GM19467 (cell line): ENCODE data around the gene ANKRD10.
"Not testable (repeated sequence)": the region's sequence is repeated elsewhere in the genome, so short reads cannot be mapped to it uniquely, and the experiment has no call there.

Source experiments
- ATAC-seq: cut with Tn5 transposase; IDR thresholded peaks from one replicate; pipeline ENCODE4 v1.9.1; 2021; ENCODE audit warnings: mild to moderate bottlenecking, moderate library complexity; ENCODE audit not compliant: unreplicated experiment

ANKRD10 gene

GRCh38 chr13:110867380-110867779, 47.5 kb downstream of the ANKRD10 start:
- ATAC-seq = no peak

DNA sequence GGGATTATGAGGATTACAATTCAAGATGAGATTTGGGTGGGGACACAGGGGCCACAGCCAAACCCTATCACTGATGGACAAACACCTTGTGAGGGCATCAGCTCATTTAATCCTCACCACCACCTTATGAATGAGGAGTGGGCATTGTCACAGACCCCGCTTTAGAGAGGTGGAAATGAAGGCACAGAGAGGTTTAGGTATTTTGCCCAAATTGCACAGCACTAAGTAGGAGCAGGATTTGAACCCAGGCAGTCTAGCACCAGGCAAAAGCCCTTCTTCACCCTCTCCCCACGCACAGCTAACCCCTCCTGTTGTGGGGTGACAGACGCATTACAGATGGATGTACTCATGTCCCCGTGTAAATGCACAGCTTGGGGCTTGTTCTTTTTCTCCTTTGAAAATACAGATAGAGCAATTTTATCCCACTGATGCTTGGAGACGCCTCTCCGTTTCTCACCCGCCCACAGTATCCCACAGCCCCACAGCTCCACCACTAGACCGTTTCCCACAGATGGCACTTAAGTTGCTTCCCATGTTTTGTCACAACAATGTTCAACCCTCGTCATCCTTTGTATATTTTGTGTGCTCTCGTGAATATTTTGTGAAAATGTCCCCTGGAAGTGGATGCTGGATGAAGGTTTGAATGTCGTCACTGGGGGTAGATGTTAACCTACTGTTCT, 48.2 kb downstream of the ANKRD10 start:
- ATAC-seq = no peak

DNA sequence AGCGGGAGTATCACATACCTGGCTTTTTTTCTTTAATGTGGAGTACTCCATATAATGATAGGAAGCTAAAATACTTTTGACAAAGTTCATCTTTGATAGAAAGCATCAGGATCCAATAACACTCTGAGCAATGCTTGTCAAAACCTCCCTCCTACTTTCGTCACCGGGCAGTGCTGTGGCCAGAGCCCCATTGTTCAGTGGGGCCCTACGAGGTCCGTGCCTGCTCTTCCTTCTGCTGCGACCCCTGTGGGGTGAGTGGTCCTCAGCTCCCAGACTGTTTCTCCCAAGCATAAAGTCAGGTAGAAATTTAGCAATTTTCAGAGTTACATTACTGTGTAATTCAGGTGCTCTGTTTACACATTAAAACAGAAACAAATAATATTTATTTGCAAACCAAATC, 51.2 kb downstream of the ANKRD10 start:
- ATAC-seq = no peak

- no peak for ATAC-seq
Observed at GRCh38 chr13:110860983-110861382, 53.9 kb downstream of the ANKRD10 start.

GRCh38 chr13:110856942-110857835, 57.7 kb downstream of the ANKRD10 start:
- no peak for ATAC-seq

DNA sequence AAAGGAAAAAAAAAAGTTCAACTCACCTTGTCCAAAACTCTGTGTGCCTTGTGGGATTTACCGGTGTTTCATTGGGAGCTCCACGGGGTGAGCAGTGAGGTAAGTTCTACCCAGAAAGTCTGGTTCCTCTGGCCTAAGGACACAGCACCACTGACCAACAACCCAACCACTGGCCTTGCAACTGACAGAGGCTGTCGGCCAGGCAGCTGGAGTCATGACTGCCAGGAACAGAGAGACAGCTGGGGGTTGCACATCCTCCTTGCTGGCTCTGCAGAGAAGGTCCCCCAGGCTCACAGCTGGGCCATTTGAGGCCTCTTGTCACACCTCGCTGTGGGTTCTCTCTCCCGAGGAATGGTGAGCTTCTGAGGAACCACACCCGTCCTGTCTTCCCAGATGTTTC, 59.5 kb downstream of the ANKRD10 start:
- no peak for ATAC-seq

GRCh38 chr13:110854866-110855265, 60.0 kb downstream of the ANKRD10 start:
- no peak for ATAC-seq

GRCh38 chr13:110853235-110853721, 61.6 kb downstream of the ANKRD10 start:
- ATAC-seq = no peak

- no peak for ATAC-seq
Observed at GRCh38 chr13:110850840-110851239, 64.0 kb downstream of the ANKRD10 start.

DNA sequence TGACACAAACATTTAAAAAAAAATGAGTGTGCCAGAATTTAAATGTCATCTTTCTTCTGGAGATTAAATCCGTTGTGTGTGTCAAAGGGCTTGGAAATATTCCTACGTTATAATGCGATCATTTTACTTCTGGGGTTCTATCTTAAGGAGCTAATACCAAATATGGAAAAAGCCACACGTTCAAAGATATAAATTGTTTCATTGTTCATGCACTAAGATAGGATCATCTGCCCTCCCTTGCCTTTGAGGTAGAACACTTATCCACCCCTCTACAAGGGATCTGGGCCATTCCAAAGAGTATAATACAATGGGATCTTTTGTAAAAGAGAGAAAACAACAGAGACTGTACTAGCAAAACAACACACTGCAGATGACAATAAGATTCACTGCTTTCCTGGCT, 64.9 kb downstream of the ANKRD10 start:
- ATAC-seq = no peak

GRCh38 chr13:110845520-110845919, 69.3 kb downstream of the ANKRD10 start:
- no peak for ATAC-seq

- ATAC-seq = no peak
Observed at GRCh38 chr13:110841846-110842245, 73.0 kb downstream of the ANKRD10 start.

- no peak for ATAC-seq
Observed at GRCh38 chr13:110841406-110841805, 73.5 kb downstream of the ANKRD10 start.

DNA sequence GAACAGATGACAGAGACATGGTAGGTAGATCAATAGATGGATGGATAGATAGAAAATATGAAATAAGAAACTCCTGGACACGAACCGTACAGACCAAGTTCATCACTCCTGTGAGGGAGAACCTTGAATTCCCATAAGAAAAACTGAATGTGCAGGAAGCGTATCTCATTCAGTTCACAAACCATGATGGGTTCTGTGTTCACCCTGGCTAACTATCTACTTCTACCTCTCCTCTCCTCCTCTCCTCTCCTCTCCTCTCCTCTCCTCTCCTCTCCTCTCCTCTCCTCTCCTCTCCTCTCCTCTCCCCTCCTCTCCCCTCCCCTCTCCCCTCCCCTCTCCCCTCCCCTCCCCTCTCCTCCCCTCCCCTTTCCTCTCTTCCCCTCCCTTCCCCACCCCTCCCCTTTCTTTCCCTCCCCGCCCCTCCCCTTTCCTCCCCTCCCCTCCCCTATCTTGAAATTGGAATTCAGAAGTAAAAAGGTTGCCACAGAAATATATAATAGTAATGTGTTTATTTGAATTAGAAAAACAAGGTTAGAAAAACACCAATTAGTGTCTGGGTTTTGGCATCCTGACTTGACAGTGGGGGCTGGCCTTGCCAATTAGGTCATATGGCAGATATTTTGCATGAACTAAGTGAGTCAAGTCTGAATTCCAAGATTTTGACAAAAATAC, 75.9 kb downstream of the ANKRD10 start:
- ATAC-seq = no peak

DNA sequence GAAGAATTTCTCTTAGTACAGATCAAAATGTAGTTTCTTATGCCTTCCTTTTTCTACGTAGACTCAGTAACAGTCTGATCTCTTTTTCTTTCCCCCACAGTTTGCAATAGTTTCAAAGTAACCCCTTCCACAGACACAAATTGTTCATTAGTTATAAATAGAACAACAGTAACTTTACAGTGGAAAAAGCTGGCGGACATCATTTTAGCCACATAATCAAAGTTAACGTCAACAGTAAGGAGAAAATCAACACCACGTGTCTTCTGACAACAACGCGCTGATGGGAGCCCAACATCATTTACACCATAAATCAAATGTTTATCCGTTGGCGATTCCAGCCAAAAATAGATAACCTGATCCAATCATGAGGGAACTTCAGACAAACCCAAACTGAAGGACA, 76.8 kb downstream of the ANKRD10 start:
- no peak for ATAC-seq

DNA sequence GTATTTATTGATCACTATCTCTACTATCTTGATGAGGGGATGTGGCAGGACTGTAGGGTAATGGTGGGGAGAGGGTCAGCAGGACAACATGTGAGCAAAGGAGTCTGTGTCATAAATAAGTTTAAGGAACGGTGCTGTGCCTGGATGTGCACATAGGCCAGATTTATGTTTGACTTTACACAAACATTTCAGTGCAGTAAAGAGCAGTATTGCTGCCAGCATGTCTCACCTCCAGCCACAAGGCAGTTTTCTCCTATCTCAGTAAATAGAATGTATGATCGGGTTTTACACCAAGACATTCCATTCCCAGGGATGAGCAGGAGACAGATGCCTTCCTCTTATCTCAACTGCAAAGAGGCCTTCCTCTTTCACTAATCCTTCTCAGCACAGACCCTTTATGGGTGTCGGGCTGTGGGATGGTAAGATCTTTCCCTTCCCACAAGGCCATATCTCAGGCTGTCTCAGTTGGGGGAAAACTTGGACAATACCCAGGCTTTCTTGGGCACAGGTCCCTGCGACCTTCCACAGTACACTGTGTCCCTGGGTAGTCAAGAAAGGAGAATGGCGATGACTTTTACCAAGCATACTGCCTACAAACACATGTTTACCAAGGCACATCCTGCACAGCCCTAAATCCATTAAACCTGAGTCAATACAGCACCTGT, 77.3 kb downstream of the ANKRD10 start:
- ATAC-seq = not testable (repeated sequence)

- ATAC-seq = no peak
Observed at GRCh38 chr13:110836605-110836903, 78.3 kb downstream of the ANKRD10 start.

DNA sequence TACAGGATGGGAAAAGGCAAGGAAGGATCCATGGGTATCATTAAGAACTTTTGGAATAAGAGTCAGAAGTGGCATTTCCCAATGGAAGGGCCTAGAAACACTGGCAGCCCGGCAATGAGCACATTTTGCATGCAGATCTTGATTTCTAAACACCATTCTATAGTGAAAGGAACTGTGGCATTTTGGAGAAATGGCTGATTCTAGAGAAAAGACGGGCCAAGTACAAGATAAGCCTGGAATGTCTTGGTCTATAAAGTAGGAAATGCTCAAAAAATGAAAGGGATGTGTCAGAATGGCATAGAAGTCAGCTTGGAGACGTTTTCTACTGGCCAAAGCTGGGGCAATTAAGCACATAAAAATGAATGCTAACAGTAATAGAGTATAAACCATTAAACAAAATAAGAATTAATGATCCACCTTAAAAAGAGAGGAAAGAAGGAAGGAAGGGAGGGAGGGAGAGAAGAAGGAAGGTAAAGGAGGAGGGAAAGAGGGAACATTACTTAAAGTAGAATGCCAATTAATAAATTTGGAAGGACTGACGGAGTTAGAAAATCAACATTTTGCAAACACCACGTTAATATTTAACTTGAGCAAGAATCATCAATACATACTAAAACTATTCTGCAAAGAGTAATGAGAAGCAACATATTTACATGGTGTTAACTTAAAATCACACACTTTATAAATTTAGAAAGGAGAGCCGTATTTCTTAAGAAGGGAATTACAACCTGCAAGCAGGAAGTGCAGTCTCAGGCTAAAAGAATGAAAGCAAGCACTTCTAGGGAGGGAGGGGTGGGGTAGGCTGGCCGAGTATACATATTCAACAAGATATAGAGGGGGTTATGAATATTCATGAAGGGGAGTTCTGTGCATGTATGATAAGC, 78.9 kb downstream of the ANKRD10 start:
- ATAC-seq = no peak

- ATAC-seq = no peak
Observed at GRCh38 chr13:110834572-110834971, 80.3 kb downstream of the ANKRD10 start.

- ATAC-seq = no peak
Observed at GRCh38 chr13:110832531-110832930, 82.3 kb downstream of the ANKRD10 start.
